HCT116 (cell line): ENCODE measurements around the gene IMMT. TPM values are rescaled to one million over a fixed set of nuclear protein-coding genes. Genes with fewer than 3 reads are reported as not detected.

Experiments used
- ATAC-seq: fragments of 200-7000 bp; cut with Tn5 transposase; 2 replicates; pipeline ENCODE4 v1.9.1; 2020; ENCODE audit warnings: mild to moderate bottlenecking, moderate library complexity
- BruUV-seq: library from RNA; stranded (reverse); fragments of 400-500 nt; replicated peaks from 2 replicates; lab custom pipeline; 2021; lab: Mats Ljungman, UMichigan
- CTCF ChIA-PET: fragments of 300-600 bp; sonication (Branson Sonifier 250); formaldehyde crosslinking; loops from one replicate; lab custom pipeline; 2021; ENCODE audit warnings: antibody characterized with exemption; lab: Charles Lee
- POLR2A ChIA-PET: fragments of 300-600, 350-600 bp; sonication (Branson Sonifier 250); formaldehyde crosslinking; loops from one replicate; lab custom pipeline; 2021; ENCODE audit warnings: antibody characterized with exemption; lab: Charles Lee
- RAD21 ChIA-PET, 2 experiments: fragments of 300-600 bp; sonication (Branson Sonifier 250); formaldehyde crosslinking; loops; one replicate each; lab custom pipeline; 2023; ENCODE audit warnings: low total read pairs in 2 of 2; ENCODE audit not compliant: uncharacterized antibody in 2 of 2, unreplicated experiment in 2 of 2, low non-redundant PET in 1 of 2; lab: Charles Lee
- DNase-seq: peaks from one replicate; pipeline ENCODE4 v3.0.0-alpha.2; 2010; ENCODE audit warnings: low read depth, low spot score
- H2AFZ ChIP-seq: fragments of 200-600 bp; shearing (Covaris generic), sonication (generic); 2 replicates; pipeline ENCODE4 v1.6.1; 2017; ENCODE audit warnings: low read depth, mixed run types, mixed read lengths, antibody characterized with exemption, low read length; ENCODE audit not compliant: poor library complexity, severe bottlenecking
- H3K27ac ChIP-seq: 2 replicates; pipeline ENCODE4 v1.5.1; 2012; ENCODE audit warnings: low read depth, low read length
- H3K27me3 ChIP-seq: fragments of 200-600 bp; sonication (generic); 2 replicates; pipeline ENCODE4 v1.6.1; 2016; ENCODE audit warnings: mixed run types, low read length, mixed read lengths; ENCODE audit not compliant: insufficient read depth
- H3K36me3 ChIP-seq, 2 experiments: fragments of 200-500 bp in 1 of 2; fragments of 200-600 bp in 1 of 2; sonication (Bioruptor generic) in 1 of 2; sonication (generic) in 1 of 2; 2 replicates each; pipeline versions ENCODE4 v1.5.1 to v1.6.1; 2014 to 2016; ENCODE audit warnings: low read length in 2 of 2, inconsistent platforms in 1 of 2, mixed read lengths in 1 of 2, mixed run types in 1 of 2; ENCODE audit not compliant: insufficient read depth in 2 of 2, control insufficient read depth in 1 of 2
- H3K4me1 ChIP-seq, 2 experiments: fragments of 200-600 bp in 1 of 2; sonication (generic) in 1 of 2; 2 replicates each; pipeline versions ENCODE4 v1.5.1 to v1.6.1; 2012 to 2017; ENCODE audit warnings: low read length in 2 of 2, inconsistent platforms in 1 of 2, mild to moderate bottlenecking in 1 of 2, mixed read lengths in 1 of 2, mixed run types in 1 of 2, moderate library complexity in 1 of 2; ENCODE audit not compliant: insufficient read depth in 2 of 2, control insufficient read depth in 1 of 2
- H3K4me2 ChIP-seq: fragments of 200-600 bp; sonication (generic); 2 replicates; pipeline ENCODE4 v1.6.1; 2017; ENCODE audit warnings: mixed run types, low read length, mixed read lengths
- H3K4me3 ChIP-seq, 2 experiments: fragments of 200-600 bp in 1 of 2; sonication (generic) in 1 of 2; replicated peaks in 1 of 2; 2 replicates each; pipeline ENCODE4 v1.5.1; 2011 to 2016; ENCODE audit warnings: low read length in 2 of 2, control low read depth in 1 of 2, low read depth in 1 of 2, mild to moderate bottlenecking in 1 of 2, mixed read lengths in 1 of 2, mixed run types in 1 of 2
- H3K79me2 ChIP-seq: fragments of 200-600 bp; sonication (generic); 2 replicates; pipeline ENCODE4 v1.6.1; 2017; ENCODE audit warnings: mild to moderate bottlenecking, mixed run types, low read length, moderate library complexity, mixed read lengths; ENCODE audit not compliant: insufficient read depth
- H3K9ac ChIP-seq: fragments of 200-600 bp; sonication (generic); 2 replicates; pipeline ENCODE4 v1.6.1; 2016; ENCODE audit warnings: low read length, mixed read lengths
- H3K9me2 ChIP-seq: fragments of 200-600 bp; sonication (generic), shearing (Covaris generic); 2 replicates; pipeline ENCODE4 v1.6.1; 2017; ENCODE audit warnings: mixed run types, mild to moderate bottlenecking, moderate library complexity; ENCODE audit not compliant: insufficient read depth
- H3K9me3 ChIP-seq, 2 experiments: fragments of 200-500 bp in 1 of 2; fragments of 200-600 bp in 1 of 2; sonication (Bioruptor generic) in 1 of 2; sonication (generic) in 1 of 2; 2 replicates each; pipeline ENCODE4 v1.6.1; 2014 to 2017; ENCODE audit warnings: low read length in 2 of 2, mixed read lengths in 2 of 2, inconsistent platforms in 1 of 2, low read depth in 1 of 2, mild to moderate bottlenecking in 1 of 2, mixed run types in 1 of 2, moderate library complexity in 1 of 2; ENCODE audit not compliant: control insufficient read depth in 1 of 2, insufficient read depth in 1 of 2
- H4K20me1 ChIP-seq: fragments of 200-600 bp; sonication (generic), shearing (Covaris generic); 2 replicates; pipeline ENCODE4 v1.6.1; 2017; ENCODE audit warnings: mixed run types, mild to moderate bottlenecking, moderate library complexity; ENCODE audit not compliant: insufficient read depth
- ATF3 ChIP-seq: IDR thresholded peaks from 2 replicates; pipeline ENCODE4 v1.6.1; 2012
- FOSL1 ChIP-seq: IDR thresholded peaks from 2 replicates; pipeline ENCODE4 v1.6.1; 2012; ENCODE audit warnings: low read depth
- JUND ChIP-seq: IDR thresholded peaks from 2 replicates; pipeline ENCODE4 v1.6.1; 2012
- SIN3A ChIP-seq: IDR thresholded peaks from 2 replicates; pipeline ENCODE4 v1.6.1; 2012; ENCODE audit warnings: low read depth
- SRF ChIP-seq: IDR thresholded peaks from 2 replicates; pipeline ENCODE4 v1.6.1; 2012; ENCODE audit warnings: low read depth
- intact Hi-C: fragments of 100-400 bp; cut with micrococcal nuclease; formaldehyde crosslinking; loops from 2 replicates; pipeline ENCODE4 v1.10.0; 2022
- total RNA-seq: library from RNA; stranded (reverse); gene quantifications from one replicate; pipeline ENCODE4 v1.2.1, GENCODE V29; 2021; ENCODE audit not compliant: unreplicated experiment

IMMT gene
- total RNA-seq, 1 experiment from 2014 or later, result 125 TPM

- H2AFZ ChIP-seq, result no peak overlapping the region
- no TSS peak for BruUV-seq
- CTCF ChIA-PET, result no interaction called here
These were observed 21.6 kb upstream of the IMMT start for GRCh38 chr2:86216575-86217555.

GRCh38 chr2:86214503-86214832 is 19.2 kb upstream of the IMMT start:
- no peaks in the 10 kb centered on the region for H4K20me1 ChIP-seq
- ChIA-PET RAD21 (no interaction called here), CTCF (no interaction called here), POLR2A (no interaction called here)
- H3K36me3 ChIP-seq, result peaks cover 32 to 35% of the 10 kb centered on the region in 2 experiments
- no peak overlapping the region for H2AFZ ChIP-seq
- no peaks in the 10 kb centered on the region for H3K9me3 ChIP-seq
- TF ChIP-seq ATF3 (no peak), SIN3A (no peak), FOSL1 (no peak), JUND (no peak)
- no peak for DNase-seq
- no peak overlapping the region for H3K4me2 ChIP-seq
- no peaks in the 10 kb centered on the region for H3K4me1 ChIP-seq
- H3K9me2 ChIP-seq, result no peaks in the 10 kb centered on the region
- no TSS peak for BruUV-seq
- no peak overlapping the region for H3K9ac ChIP-seq
- H3K4me3 ChIP-seq, result no peak overlapping the region
- H3K79me2 ChIP-seq, result no peaks in the 10 kb centered on the region
- no peak for ATAC-seq
- intact Hi-C loops, result no loop called here
- no peak overlapping the region for H3K27ac ChIP-seq
- no peaks in the 10 kb centered on the region for H3K27me3 ChIP-seq

More at GRCh38 chr2:86216575-86217555, 21.6 kb upstream of the IMMT start:
- H3K9me2 ChIP-seq, result no peaks in the 10 kb centered on the region
- no peaks in the 10 kb centered on the region for H3K4me1 ChIP-seq
- no peak for TF ChIP-seq SRF
- intact Hi-C loops, result no loop called here
- no peak overlapping the region for H3K27ac ChIP-seq
- no peaks in the 10 kb centered on the region for H3K79me2 ChIP-seq
- no peak overlapping the region for H3K4me2 ChIP-seq
- peaks cover 12 to 15% of the 10 kb centered on the region in 2 experiments; a peak in 2 of 4 replicates for H3K36me3 ChIP-seq
- H3K27me3 ChIP-seq, result no peaks in the 10 kb centered on the region
- no peak overlapping the region for H3K9ac ChIP-seq
- ATAC-seq, result no peak
- no peak for DNase-seq
- RAD21 ChIA-PET, result no interaction called here
- H3K9me3 ChIP-seq, result no peaks in the 10 kb centered on the region
- POLR2A ChIA-PET, result no interaction called here
- H4K20me1 ChIP-seq, result no peaks in the 10 kb centered on the region
- H3K4me3 ChIP-seq, result no peak overlapping the region
